SK-N-SH (cell line): ENCODE measurements around the gene DAB2IP. TPM values are rescaled to one million over a fixed set of nuclear protein-coding genes. Genes with fewer than 3 reads are reported as not detected.

Experiments used
- CTCF ChIA-PET: fragments of 300-600, 350-600 bp; formaldehyde crosslinking; extraction: SDS; loops from one replicate; lab custom pipeline; 2021; lab: Yijun Ruan, JAX
- POLR2A ChIA-PET: fragments of 350-600 bp; sonication (Branson Sonifier 250); formaldehyde crosslinking; extraction: SDS; loops from one replicate; lab custom pipeline; 2020; ENCODE audit warnings: antibody characterized with exemption, inconsistent platforms; lab: Yijun Ruan, JAX
- DNase-seq: peaks from one replicate; pipeline ENCODE4 v3.0.0; 2012
- H2AFZ ChIP-seq: fragments of 200-600 bp; sonication (generic); 2 replicates; pipeline ENCODE4 v1.8.1; 2016; ENCODE audit warnings: antibody characterized with exemption, mild to moderate bottlenecking, low read depth
- H3F3A ChIP-seq: fragments of 200-600 bp; sonication (generic); replicated peaks from 2 replicates; pipeline ENCODE3; 2016; ENCODE audit warnings: antibody characterized with exemption, mild to moderate bottlenecking; ENCODE audit not compliant: insufficient read depth
- H3K27ac ChIP-seq, 2 experiments: fragments of 200-500 bp in 1 of 2; fragments of 200-600 bp in 1 of 2; sonication (Bioruptor generic) in 1 of 2; sonication (generic), shearing (Covaris generic) in 1 of 2; 2 replicates each; pipeline versions ENCODE4 v1.5.1 to v1.6.1; 2014 to 2016; ENCODE audit warnings: low read depth in 2 of 2, inconsistent platforms in 1 of 2, low read length in 1 of 2, mild to moderate bottlenecking in 1 of 2, mixed read lengths in 1 of 2
- H3K27me3 ChIP-seq: fragments of 200-600 bp; sonication (generic), shearing (Covaris generic); 2 replicates; pipeline ENCODE4 v1.6.1; 2016; ENCODE audit warnings: mixed run types; ENCODE audit not compliant: insufficient read depth
- H3K36me3 ChIP-seq, 2 experiments: fragments of 200-500 bp in 1 of 2; fragments of 200-600 bp in 1 of 2; sonication (Bioruptor generic) in 1 of 2; sonication (generic) in 1 of 2; replicated peaks in 1 of 2; 2 replicates each; pipeline versions ENCODE3 to v1.5.1; 2014 to 2016; ENCODE audit warnings: low read length in 1 of 2, mild to moderate bottlenecking in 1 of 2; ENCODE audit not compliant: insufficient read depth in 2 of 2, control insufficient read depth in 1 of 2
- H3K4me1 ChIP-seq, 2 experiments: fragments of 200-500 bp in 1 of 2; fragments of 200-600 bp in 1 of 2; sonication (Bioruptor generic) in 1 of 2; sonication (generic), shearing (Covaris generic) in 1 of 2; 2 replicates each; pipeline versions ENCODE4 v1.5.1 to v1.6.1; 2014 to 2016; ENCODE audit warnings: low read depth in 1 of 2, low read length in 1 of 2, mixed run types in 1 of 2; ENCODE audit not compliant: insufficient read depth in 2 of 2, control insufficient read depth in 1 of 2
- H3K4me2 ChIP-seq: fragments of 200-600 bp; sonication (generic), shearing (Covaris generic); 2 replicates; pipeline ENCODE4 v1.6.1; 2017; ENCODE audit warnings: mixed run types
- H3K4me3 ChIP-seq, 2 experiments: fragments of 200-500 bp in 1 of 2; fragments of 200-600 bp in 1 of 2; sonication (Bioruptor generic) in 1 of 2; sonication (generic), shearing (Covaris generic) in 1 of 2; 2 replicates each; pipeline versions ENCODE4 v1.5.1 to v1.8.1; 2014 to 2016; ENCODE audit warnings: low read depth in 2 of 2, inconsistent platforms in 1 of 2, low read length in 1 of 2, mild to moderate bottlenecking in 1 of 2, mixed read lengths in 1 of 2, moderate library complexity in 1 of 2
- H3K79me2 ChIP-seq: fragments of 200-600 bp; sonication (generic); 2 replicates; pipeline ENCODE4 v1.8.1; 2017; ENCODE audit warnings: mild to moderate bottlenecking; ENCODE audit not compliant: insufficient read depth
- H3K9ac ChIP-seq: fragments of 200-600 bp; sonication (generic); 2 replicates; pipeline ENCODE4 v1.6.1; 2017; ENCODE audit warnings: mixed run types
- H3K9me2 ChIP-seq: fragments of 200-600 bp; sonication (generic); 2 replicates; pipeline ENCODE4 v1.6.1; 2017; ENCODE audit warnings: mixed run types
- H3K9me3 ChIP-seq: fragments of 200-600 bp; sonication (generic); 2 replicates; pipeline ENCODE4 v1.6.1; 2017; ENCODE audit warnings: mixed run types, mild to moderate bottlenecking, moderate library complexity
- H4K20me1 ChIP-seq: fragments of 200-600 bp; sonication (generic); 2 replicates; pipeline ENCODE4 v1.6.1; 2017; ENCODE audit warnings: mild to moderate bottlenecking, mixed run types; ENCODE audit not compliant: insufficient read depth
- EP300 ChIP-seq, 2 experiments: IDR thresholded peaks; 2 replicates each; pipeline versions ENCODE4 v1.4.0 to v1.6.1; 2012; ENCODE audit warnings: borderline replicate concordance in 1 of 2, low read depth in 1 of 2, low read length in 1 of 2
- EZH2phosphoT487 ChIP-seq: fragments of 200-600 bp; sonication (generic); IDR thresholded peaks from 2 replicates; pipeline ENCODE4 v1.6.1; 2017; ENCODE audit warnings: low read depth, mixed run types, mild to moderate bottlenecking, antibody characterized with exemption, moderate library complexity, borderline replicate concordance
- FOXJ3 ChIP-seq: sonication (generic); formaldehyde crosslinking; IDR thresholded peaks from 2 replicates; pipeline ENCODE4 v1.5.1; 2020; ENCODE audit warnings: mild to moderate bottlenecking, missing genetic modification reagents
- GABPA ChIP-seq: IDR thresholded peaks from 2 replicates; pipeline ENCODE4 v1.4.0; 2012; ENCODE audit warnings: low read depth, mild to moderate bottlenecking
- GATA2 ChIP-seq: sonication (generic); formaldehyde crosslinking; IDR thresholded peaks from 2 replicates; pipeline ENCODE4 v1.5.0; 2020; ENCODE audit warnings: mild to moderate bottlenecking, missing genetic modification reagents
- JUND ChIP-seq: IDR thresholded peaks from 2 replicates; pipeline ENCODE4 v1.4.0; 2012
- POLR2AphosphoS5 ChIP-seq: IDR thresholded peaks from 2 replicates; pipeline ENCODE4 v1.6.1; 2012; ENCODE audit warnings: low read depth, low read length
- RCOR1 ChIP-seq: fragments of 150-350 bp; IDR thresholded peaks from 2 replicates; pipeline ENCODE4 v1.6.1; 2017; ENCODE audit warnings: antibody characterized with exemption, low read length
- RFX5 ChIP-seq: IDR thresholded peaks from 2 replicates; pipeline ENCODE4 v1.6.1; 2012; ENCODE audit warnings: mild to moderate bottlenecking, improper control_type of control experiment, low read length
- RXRA ChIP-seq: IDR thresholded peaks from 2 replicates; pipeline ENCODE4 v1.4.0; 2012; ENCODE audit warnings: low read depth, mild to moderate bottlenecking, borderline replicate concordance
- SMC3 ChIP-seq: IDR thresholded peaks from 2 replicates; pipeline ENCODE4 v1.6.1; 2012; ENCODE audit warnings: low read depth, low read length, improper control_type of control experiment
- WGBS: methylation state at CpG from one replicate; pipeline ENCODE4 v1.1.6; 2017; ENCODE audit warnings: low lambda C conversion rate; 5-methylcytosine and 5-hydroxymethylcytosine counted together
- polyA plus RNA-seq, 3 experiments: library from polyadenylated mRNA; depleted of rRNA; stranded (reverse); fragments of >200 nt; gene quantifications; 2 replicates each; pipeline ENCODE4 v1.2.3, GENCODE V29; 2012
- TF ChIP-seq, protein P1 (sequence below): IDR thresholded peaks from 2 replicates; pipeline ENCODE4 v1.6.1; 2012; ENCODE audit warnings: mild to moderate bottlenecking, low read depth, low read length, moderate library complexity
- TF ChIP-seq, protein P2 (sequence below): fragments of 200-600 bp; sonication (generic); IDR thresholded peaks from 2 replicates; pipeline ENCODE4 v1.6.1; 2017; ENCODE audit warnings: antibody characterized with exemption, mild to moderate bottlenecking, moderate library complexity
- TF ChIP-seq, protein P3 (sequence below): IDR thresholded peaks from 2 replicates; pipeline ENCODE4; 2012

DAB2IP gene
- polyA plus RNA-seq, 1 of the 3 experiments (the other 2 are of a cell fraction) = 21.4 TPM

DNA sequence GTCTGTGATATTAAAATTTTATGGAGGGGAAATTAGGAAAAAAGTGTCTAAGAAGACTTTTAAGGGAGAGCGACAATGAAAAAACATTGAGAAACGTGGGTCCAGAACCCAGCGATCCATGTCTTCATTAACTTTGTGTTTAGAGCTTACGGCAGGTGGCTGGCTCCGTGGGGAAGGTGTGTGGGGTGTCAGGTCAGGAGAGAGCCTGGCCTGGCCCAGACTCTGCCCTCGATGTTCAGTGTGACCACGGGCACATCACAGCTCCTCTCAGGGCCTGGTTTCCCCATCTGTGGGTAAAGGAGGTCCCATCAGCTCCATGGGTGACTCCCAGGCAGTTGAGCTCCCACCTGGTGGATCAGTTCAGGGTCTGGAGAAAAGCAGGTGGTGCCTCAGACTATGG lies 22.1 kb downstream of the DAB2IP start:
- 95% methylated on average over 5 of the region's 7 CpGs for WGBS
- Histone ChIP-seq H4K20me1 (peaks cover 6% of the 10 kb centered on the region; the same call in 1 of the 2 replicates), H3K9me3 (no peaks in the 10 kb centered on the region), H2AFZ (no peak overlapping the region), H3K4me1 (peaks cover 19 to 25% of the 10 kb centered on the region in 2 experiments; a peak in 3 of 4 replicates), H3K27ac (no peak overlapping the region), H3K4me2 (no peak overlapping the region), H3K36me3 (no peaks in the 10 kb centered on the region), H3K27me3 (no peaks in the 10 kb centered on the region), H3K79me2 (no peaks in the 10 kb centered on the region), H3F3A (no peaks in the 10 kb centered on the region), H3K9me2 (no peaks in the 10 kb centered on the region), H3K4me3 (no peak overlapping the region), H3K9ac (no peak overlapping the region)
- no peak for TF ChIP-seq RCOR1
- TF ChIP-seq, protein P1, sequence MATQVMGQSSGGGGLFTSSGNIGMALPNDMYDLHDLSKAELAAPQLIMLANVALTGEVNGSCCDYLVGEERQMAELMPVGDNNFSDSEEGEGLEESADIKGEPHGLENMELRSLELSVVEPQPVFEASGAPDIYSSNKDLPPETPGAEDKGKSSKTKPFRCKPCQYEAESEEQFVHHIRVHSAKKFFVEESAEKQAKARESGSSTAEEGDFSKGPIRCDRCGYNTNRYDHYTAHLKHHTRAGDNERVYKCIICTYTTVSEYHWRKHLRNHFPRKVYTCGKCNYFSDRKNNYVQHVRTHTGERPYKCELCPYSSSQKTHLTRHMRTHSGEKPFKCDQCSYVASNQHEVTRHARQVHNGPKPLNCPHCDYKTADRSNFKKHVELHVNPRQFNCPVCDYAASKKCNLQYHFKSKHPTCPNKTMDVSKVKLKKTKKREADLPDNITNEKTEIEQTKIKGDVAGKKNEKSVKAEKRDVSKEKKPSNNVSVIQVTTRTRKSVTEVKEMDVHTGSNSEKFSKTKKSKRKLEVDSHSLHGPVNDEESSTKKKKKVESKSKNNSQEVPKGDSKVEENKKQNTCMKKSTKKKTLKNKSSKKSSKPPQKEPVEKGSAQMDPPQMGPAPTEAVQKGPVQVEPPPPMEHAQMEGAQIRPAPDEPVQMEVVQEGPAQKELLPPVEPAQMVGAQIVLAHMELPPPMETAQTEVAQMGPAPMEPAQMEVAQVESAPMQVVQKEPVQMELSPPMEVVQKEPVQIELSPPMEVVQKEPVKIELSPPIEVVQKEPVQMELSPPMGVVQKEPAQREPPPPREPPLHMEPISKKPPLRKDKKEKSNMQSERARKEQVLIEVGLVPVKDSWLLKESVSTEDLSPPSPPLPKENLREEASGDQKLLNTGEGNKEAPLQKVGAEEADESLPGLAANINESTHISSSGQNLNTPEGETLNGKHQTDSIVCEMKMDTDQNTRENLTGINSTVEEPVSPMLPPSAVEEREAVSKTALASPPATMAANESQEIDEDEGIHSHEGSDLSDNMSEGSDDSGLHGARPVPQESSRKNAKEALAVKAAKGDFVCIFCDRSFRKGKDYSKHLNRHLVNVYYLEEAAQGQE = no peak
- no peak for TF ChIP-seq EP300 (IDR thresholded peaks at IDR 0.05; ENCODE audit: borderline replicate concordance in 1 of 2, low read depth in 1 of 2, low read length in 1 of 2)
- no peak for TF ChIP-seq RXRA
- TF ChIP-seq JUND = no peak
- TF ChIP-seq, protein P2, sequence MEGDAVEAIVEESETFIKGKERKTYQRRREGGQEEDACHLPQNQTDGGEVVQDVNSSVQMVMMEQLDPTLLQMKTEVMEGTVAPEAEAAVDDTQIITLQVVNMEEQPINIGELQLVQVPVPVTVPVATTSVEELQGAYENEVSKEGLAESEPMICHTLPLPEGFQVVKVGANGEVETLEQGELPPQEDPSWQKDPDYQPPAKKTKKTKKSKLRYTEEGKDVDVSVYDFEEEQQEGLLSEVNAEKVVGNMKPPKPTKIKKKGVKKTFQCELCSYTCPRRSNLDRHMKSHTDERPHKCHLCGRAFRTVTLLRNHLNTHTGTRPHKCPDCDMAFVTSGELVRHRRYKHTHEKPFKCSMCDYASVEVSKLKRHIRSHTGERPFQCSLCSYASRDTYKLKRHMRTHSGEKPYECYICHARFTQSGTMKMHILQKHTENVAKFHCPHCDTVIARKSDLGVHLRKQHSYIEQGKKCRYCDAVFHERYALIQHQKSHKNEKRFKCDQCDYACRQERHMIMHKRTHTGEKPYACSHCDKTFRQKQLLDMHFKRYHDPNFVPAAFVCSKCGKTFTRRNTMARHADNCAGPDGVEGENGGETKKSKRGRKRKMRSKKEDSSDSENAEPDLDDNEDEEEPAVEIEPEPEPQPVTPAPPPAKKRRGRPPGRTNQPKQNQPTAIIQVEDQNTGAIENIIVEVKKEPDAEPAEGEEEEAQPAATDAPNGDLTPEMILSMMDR = no peak
- no peak for TF ChIP-seq GATA2 (CRISPR knock-in tag)
- no peak for TF ChIP-seq POLR2AphosphoS5
- TF ChIP-seq RFX5 = no peak
- TF ChIP-seq FOXJ3 (CRISPR knock-in tag) = no peak
- TF ChIP-seq, protein P3, sequence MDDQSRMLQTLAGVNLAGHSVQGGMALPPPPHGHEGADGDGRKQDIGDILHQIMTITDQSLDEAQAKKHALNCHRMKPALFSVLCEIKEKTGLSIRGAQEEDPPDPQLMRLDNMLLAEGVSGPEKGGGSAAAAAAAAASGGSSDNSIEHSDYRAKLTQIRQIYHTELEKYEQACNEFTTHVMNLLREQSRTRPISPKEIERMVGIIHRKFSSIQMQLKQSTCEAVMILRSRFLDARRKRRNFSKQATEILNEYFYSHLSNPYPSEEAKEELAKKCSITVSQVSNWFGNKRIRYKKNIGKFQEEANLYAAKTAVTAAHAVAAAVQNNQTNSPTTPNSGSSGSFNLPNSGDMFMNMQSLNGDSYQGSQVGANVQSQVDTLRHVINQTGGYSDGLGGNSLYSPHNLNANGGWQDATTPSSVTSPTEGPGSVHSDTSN = no peak
- no peak for TF ChIP-seq SMC3
- no peak for TF ChIP-seq EZH2phosphoT487
- TF ChIP-seq GABPA = no peak
- DNase-seq = no peak
- POLR2A ChIA-PET = interaction anchor here (0.6 kb wide), 1 partner anchor 55 kb away, joined by 4 read pairs; no protein-coding TSS in a partner anchor
- CTCF ChIA-PET = interaction anchor here (0.9 to 3.3 kb wide), 7 partner anchors 11 to 123 kb away, joined by 3 to 17 read pairs (median 5); no protein-coding TSS in a partner anchor
